Activated naive CD4-positive, alpha-beta T cell (primary cell): Measurements from ENCODE around the gene PLA1A.
"Not testable (repeated sequence)": the region's sequence is repeated elsewhere in the genome, so short reads cannot be mapped to it uniquely, and the experiment has no call there.

Source experiments
- DNase-seq, 4 experiments: peaks; one replicate each; lab custom pipeline; 2025; lab: John Stamatoyannopoulos, UW

PLA1A gene

DNA sequence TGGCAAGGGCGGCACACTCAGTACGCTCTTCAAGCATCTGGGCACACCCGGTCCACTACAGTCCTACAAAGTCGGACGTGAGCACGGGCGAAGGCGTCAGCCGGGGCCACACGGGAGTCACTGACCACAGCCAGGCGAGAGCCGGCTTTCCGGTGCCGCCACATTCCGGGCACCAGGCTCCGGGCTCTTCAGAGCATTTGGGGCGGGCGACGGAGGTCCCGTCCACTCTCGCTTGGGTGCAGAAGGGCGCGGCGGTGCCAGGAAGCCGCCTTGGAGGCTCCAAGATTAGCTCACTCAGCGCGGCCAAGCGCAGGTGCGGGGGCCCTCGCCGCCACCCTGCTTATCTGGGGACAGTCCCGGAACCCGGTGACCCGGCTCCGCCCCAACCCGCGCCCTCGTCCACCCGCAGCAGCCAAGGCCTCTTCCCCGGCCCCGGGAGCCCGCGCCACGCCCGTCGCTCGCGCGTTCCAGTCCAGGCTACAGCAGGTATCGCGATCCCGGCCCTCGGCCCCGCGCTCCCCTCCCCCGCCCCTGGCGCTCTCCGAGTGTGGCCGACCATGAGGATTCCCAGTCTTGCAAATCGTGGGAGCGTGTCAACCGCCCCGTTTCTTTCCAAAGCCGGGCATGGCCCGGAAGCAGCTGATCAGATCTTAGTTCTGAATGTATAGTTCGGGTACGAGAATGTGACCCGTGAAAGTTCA lies 18.2 kb upstream of the PLA1A start, which contains the start of gene ADPRH:
Gene ADPRH, plus strand, starts transcription at position 127 of the 701 bp plus-strand sequence. CDS start 2,678 bp downstream, outside the sequence.
- peak in 2 of 4 experiments; percentile 13 to 18 for DNase-seq

DNA sequence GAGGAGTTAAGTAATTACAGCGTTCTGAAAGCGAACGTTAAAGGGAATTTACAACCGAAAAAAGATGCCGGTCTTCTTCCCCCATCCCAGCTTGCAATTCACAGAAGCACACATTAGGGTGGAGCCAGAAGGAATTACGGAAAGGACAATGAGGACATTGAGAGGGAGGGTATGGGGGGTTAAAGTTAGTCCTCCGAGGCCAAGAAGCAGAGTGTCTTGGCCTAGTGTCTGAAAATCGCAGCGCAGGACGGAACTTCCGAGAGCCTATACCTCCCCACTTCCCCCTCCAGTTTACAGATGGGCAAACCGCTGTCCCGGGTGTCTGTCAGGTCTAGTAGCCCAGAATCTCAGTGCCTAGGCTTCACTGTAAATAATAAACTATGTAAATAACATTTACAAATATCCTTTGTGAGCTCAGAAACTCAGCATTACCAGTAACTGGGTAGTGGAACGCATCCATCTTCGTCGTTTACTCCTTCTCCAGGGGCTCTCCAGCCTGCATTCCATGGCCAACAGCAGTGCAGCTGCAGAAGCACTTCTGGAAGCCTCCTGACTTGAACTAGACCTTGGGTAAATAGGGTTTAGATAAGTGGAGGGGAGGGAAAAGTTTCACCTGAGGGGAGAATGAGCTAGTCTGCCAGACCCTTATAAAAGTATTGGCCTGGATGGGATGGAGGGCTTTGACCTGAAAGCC lies 17.5 kb upstream of the PLA1A start:
- no peak for DNase-seq

DNA sequence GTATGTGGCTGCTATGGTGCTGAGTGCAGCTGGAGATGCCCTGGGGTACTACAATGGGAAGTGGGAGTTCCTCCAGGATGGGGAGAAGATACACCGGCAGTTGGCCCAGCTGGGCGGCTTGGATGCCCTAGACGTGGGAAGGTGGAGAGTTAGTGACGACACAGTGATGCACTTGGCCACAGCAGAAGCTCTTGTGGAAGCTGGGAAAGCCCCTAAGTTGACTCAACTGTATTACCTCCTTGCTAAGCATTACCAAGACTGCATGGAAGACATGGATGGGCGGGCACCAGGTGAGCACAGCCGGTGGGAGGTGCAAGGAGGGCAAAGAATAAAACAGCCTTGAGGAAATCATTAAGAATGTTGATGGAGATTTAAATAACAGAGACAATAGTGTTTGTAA lies 15.5 kb upstream of the PLA1A start:
- no peak for DNase-seq

DNA sequence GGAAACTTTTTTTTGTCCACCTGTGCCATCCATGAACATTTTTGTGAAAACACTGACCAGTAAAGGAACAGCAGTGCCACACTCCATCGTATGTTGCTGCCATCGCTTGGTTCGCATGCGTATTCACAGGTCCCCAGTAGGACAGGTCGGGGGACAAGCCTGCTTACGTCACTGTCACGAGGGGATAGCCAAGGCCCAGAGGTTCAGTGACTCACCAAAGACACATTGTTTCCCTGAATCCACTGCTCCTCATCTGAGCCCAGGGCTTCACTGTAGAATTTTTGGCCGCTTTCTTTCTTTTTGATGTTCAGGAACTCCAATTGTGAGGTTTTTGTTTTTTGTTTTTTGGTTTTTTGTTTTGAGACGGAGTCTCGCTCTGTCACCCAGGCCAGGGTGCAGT lies 12.5 kb upstream of the PLA1A start:
- no peak for DNase-seq

DNA sequence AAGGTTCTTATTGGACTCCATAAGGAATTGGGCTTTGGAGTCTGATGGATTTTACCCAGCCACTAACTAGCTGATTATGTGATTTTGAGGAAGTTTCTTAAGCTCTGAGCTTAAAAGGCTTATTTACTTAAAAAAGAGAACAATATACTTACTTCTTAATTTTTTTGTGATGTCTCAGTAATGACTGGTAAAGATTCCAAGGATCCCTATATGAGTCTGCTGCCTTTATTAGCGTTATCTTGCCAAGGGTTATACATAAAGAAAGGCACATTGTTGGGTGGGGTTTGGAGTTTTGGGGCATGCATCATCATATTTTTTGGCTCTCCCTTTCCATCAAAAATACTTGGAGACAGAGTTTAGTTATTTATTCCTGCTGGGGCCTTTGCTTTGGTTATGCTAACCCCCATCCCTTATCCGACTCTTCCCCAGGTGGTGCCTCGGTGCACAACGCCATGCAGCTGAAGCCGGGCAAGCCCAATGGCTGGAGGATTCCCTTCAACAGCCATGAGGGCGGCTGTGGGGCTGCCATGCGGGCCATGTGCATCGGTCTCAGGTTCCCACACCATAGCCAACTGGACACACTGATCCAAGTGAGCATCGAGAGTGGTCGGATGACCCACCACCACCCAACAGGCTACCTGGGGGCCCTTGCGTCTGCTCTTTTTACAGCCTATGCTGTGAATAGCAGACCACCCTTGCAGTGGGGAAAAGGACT lies 11.7 kb upstream of the PLA1A start:
- no peak for DNase-seq

DNA sequence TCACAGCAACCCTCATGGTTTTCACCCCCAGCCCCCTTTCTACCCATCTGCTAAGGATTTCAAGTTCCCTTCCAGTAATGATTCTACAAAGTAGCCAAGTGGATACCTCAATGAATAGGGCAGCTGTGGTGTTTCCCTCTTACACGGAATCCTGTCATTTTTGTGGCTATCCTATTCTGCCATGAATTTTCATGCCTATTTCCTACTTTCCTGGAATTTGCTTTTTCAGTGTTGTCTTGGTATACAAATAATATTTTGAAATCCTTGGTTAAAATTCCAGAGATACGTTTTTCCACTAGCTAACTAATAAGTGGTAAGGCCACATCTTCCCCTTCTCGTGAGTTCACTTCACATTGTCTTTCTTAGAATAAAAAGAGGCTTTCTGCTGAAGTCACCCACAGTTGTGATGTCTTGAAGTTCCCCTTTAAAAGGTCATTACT lies 10.9 kb upstream of the PLA1A start:
- no peak for DNase-seq

DNA sequence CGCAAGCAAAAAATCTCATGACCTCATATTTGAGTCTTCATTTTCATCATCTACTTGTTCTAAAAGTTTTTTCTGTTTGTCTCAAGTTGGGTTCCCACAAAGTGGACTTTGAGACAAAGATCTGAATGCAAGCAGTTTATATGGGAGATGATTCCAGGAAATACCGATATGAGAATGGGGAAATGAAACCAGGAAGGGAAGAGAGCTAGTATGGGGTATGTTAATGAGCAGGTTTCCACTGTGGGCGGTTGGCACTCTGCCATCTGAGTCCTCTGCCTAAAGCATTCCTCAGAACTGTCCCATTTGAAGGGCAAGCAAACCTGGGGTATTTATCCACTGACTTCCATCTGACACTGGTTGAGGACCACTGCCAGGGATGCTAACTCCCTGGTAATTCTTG lies 9.6 kb upstream of the PLA1A start:
- no peak for DNase-seq

DNA sequence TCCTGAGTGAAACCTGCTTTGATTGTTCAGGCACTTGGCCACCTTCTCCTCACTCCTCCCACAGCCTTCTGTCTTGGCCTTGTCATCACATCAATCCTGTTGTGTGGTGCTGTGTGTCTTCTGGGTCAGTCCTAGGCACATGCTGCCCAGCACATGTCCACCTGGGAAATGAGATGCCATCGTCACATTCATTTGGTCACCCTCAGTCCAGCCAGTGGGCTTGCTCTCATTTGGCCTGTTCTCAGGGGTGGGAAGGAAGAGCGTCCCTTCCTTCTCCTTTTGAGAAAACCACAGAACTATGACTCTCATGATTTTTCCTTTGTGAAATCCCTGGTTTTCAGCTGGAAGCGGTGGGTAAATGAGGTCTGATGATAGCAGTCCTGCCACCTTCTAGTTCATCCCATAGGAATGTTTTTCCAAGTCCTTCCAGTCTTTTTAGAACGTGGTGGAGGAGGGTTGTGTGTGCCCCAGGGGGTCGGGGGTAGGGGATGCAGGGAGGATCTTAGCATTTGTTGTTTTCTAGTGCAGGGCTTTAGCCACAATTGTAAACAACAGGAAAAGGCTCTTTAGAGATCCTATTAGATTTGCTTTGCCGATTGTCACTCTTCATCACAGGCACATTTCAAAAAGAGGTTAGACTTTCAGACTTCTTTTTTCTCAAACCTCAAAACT lies 8.4 kb upstream of the PLA1A start:
- DNase-seq, result no peak

DNA sequence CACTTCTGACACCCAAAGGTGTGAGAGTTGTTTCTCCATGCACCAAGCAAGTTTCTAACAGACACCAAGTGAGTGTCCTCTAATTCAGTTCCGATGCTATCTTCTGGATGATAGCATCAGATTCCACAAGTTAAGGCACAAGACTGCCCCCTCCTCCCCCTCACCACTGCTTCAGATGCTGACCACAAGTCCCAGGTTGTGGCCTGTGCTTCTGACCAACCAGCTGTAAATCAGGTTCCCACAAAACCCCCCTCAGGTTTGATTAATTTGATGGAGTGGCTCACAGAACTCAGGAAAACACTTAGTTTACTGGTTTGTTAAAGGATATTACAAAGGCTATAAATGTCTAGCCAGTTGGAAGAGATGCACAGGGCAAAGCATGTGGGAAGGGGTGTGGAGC lies 7.0 kb upstream of the PLA1A start:
- DNase-seq, result no peak

DNA sequence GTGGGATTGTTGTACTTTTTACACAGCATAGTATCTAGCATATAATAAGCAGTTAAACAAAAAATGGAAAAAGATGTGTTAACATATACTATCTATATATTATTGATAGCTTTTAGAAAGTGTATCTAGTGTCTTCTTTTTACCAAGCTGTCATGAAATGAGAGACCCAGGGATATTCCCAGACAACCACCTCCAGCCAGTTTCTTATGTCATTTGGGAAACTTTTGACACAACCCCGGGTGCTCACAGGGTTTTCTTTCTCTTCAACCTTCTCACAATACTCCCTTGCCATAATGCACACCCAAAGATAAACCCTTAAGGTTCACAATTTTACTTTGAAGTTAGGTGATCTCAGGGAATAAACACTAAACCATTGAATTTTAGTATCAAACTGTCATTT lies 4.8 kb upstream of the PLA1A start:
- no peak for DNase-seq

DNA sequence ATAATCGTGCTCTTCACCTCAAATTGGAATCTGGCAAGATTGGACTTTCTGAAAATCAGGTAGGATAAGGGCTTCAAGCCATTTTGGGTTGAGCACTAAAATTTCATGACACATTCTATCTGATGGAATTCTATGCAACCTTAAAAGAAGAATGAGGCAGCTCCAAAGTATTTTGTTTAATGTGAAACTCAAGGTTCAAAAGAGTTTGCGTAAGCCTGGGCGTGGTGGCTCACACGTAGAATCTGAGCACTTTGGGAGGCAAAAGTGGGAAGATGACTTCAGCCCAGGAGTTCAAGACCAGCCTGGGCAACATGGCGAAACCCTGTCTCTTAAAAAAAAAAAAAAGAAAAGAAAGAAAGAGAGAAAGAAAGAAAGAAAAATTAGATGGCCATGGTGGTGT lies 3.6 kb upstream of the PLA1A start:
- no peak for DNase-seq

DNA sequence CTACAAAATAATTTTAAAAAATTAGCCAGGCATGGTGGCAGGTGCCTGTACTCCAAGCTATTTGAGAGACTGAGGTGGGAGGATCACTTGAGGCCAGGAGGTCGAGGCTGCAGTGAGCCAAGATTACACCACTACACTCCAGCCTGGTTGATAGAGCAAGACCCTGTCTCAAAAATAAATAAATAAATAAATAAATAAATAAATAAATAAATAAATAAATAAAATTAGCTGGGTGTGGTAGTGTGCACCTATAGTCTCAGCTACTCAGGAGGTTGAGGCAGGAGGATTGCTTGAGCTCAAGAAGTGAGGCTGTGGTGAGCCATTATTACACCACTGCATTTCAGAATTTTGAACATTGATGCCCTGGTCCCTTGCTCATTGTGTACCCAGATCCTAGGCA lies 2.8 kb upstream of the PLA1A start:
- not testable (repeated sequence) for DNase-seq

DNA sequence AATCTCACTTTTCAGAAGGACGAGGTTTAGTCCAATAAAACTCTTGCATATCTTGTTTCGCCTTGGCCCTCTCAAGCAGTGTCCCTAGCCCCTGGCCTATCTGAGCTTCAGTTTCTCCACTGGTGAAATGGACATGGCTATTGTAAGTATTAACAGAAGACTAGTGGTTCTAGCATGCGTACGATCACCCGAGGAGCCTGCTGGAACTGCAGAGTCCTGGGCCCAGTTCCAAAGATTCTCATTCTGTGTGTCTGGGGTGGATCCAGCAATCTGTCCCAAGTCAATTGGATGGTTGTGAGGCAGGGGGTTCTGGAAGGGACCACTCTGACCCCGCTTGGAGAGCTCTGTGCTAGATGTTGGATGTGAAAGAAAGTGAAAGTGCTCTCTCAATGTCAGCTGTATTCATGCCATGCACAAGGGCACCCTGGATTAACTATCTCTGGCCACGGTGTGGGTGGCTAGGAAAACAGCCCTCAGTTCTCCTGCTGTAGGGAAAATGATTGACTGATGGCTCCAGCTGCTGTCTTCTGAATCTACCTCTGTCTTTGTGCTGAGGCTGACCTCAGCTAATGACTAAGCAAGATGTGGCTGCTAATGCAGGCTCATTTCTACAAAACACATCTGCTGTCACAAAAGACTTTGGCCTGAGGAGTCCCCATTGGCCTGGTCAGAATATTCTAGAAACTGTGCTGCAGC lies 1.9 kb upstream of the PLA1A start:
- no peak for DNase-seq

DNA sequence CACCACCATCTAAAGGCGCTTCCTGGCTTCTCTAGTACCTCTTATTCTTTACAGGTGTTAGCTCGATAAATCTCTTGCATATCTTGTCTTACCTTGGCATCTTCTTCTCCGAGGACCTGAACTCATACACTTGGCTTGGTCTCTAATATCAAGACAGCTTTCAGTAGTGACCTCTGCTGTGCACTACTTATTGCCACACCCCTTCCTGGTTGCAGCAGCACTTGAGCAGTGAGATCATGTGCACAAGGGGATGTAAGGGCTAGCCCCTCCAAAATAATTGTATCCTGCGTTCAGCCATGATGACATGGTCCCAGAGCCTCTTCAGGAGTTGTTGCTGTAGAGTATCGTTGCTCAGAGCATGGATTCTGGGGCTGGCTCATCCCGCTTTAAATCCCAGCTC lies 1.3 kb upstream of the PLA1A start:
- DNase-seq, result no peak

DNA sequence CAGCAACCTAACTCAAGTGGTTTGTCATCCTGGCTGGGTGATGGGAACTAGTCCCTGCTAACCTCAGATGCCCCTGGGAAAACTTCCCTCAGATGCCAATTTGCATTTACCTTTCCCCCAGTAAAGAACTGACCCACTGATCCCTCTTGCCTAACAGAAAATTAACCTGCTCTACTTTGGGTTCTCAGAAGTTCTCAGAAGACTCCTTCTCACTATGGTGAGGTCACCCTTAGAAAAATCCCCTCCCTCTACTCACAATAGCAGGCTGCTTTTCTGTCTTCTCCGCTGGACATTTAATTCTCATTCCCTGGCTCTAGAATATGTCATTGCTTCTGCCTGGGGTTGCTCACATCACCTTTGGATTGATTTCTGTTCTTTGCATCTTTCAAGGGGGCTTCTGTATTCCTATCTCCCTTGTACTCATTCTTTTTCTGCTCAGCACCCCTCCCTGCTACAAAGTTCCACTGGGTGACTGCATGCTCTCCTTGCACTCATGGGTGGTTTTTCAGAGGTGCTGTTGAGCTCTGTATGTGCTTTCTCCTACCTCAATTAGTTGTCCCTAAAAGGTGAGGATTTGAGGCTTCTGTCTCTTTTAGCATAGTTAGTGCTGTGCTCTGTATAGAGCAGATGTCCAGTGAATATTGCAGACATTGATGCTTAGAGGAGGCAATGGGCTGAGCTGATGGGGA lies 869 bp downstream of the PLA1A start:
- no peak for DNase-seq

DNA sequence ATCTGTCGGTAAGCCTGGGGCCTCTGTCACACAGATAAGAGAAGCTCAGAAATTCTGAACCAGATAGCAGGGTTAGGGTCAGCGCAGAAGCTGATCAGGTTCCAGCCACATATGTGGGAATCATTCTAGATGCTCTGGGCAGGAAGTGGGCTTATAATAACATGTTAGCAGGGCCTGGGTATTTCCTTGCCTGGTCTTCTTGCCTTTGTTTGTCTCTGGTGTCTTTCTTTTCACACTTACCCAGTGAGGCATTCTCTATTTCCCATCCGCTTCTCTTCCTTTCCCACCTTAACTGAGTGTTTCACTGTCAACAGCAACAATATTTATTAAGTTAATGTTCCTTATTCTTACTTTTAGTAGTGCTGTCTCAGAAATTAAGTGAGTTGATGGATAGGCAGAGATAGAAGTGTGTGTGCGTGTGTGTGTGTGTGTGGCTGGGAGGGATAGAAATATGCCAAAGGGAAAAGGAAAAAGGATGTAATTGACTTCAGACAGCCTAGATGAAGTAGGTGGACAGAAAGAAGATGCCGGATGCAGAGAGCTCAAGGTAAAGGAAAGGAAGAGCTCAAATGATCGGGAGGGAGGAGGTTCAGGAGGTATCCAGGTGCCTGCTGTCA lies 2.0 kb downstream of the PLA1A start:
- no peak for DNase-seq

DNA sequence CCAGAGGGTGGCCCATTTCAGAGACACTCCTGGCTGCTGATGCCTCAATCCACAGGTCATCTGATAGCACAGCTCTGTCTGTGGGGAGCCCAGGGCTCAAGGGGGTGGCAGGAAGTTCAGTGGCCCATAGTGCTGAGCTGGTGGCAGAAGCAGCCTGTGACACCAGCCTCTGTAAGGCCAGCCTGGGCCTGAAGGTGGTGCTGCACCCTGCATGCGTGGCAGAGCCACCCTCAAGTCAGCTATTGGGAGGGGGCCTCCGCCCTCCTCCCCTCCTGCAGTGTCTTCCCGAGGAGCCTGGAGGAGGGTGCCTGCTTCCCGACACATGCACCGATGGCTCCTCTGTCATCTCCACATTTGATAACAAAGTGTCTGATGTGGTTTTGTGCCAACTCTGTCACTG lies 3.0 kb downstream of the PLA1A start:
- no peak for DNase-seq

DNA sequence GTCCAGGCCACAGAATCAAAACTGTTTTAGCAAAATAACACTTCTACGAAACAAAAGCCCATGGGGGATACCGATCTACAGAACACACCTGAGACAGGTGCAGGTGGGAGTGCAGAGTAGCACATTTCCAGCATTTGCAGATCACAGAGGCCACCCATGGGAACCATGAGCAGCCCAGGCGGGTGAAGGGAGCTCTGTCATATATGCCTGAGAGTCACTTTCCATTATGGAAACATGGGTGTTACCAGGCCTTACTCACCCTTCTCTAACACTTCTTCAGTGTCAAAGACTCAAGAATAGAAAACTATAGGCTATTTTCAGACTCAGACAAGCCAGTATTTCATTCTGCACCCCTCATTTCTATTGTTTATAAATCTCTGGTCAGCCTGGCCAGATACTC lies 3.5 kb downstream of the PLA1A start:
- no peak for DNase-seq

DNA sequence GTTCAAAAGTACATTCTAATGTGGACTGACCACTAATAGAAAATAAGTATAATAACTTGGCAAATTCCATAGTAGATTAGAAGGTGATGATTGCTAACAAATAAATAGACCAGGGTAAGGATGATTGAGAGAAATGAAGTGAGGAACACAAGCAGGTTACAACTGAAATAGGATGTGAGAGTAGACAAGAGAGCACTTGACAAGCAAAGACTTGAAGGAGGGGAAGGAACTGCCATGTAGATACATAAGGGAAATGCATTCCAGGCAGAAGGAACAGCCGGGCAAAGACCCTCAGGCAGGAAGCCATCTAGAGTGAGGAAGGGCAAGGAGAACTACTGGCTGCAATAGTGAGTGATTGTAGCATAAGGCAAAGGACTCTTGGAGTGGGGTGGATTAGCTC lies 5.0 kb downstream of the PLA1A start:
- no peak for DNase-seq

DNA sequence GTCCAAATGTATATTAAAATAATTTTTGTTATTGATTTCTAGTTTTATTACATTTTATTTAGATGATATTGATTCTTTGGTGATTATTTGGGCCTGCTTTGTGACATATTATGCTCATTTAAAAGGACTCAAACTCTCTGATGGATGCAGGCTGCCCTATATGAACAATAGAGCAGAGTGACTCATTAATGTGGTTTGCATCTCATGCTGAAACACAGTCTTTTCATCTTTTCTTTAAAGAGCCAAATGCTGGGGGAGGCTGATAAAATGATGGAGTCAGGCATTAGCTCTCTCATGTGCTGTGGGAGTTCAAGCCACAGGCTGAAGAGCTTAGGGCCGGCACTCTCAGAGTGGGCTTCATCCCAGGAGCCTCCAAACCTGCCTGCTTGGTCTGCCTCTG lies 7.2 kb downstream of the PLA1A start:
- no peak for DNase-seq
